Measurements from ENCODE around the gene MOB3C.

- TF ChIP-seq RAD21 (IDR thresholded peaks at IDR 0.05; ENCODE audit: low read length) (no peak), TEAD4 (IDR thresholded peaks at IDR 0.05; ENCODE audit: borderline replicate concordance, insufficient read depth) (no peak), CHD2 (IDR thresholded peaks at IDR 0.05; ENCODE audit: low read length, partially characterized antibody) (no peak), CTCF (IDR thresholded peaks at IDR 0.05) (no peak), SIN3A (IDR thresholded peaks at IDR 0.05; ENCODE audit: borderline replicate concordance, low read depth, low read length) (no peak), POLR2AphosphoS5 (IDR thresholded peaks at IDR 0.05; ENCODE audit: low read depth, low read length) (no peak), MAX (IDR thresholded peaks at IDR 0.05; ENCODE audit: low read depth) (no peak), TAF1 (IDR thresholded peaks at IDR 0.05; ENCODE audit: borderline replicate concordance, low read depth, low read length) (no peak), SMC3 (IDR thresholded peaks at IDR 0.05; ENCODE audit: low read depth, low read length) (no peak), EZH2phosphoT487 (IDR thresholded peaks at IDR 0.05; ENCODE audit: borderline replicate concordance, low read depth) (no peak), GABPA (IDR thresholded peaks at IDR 0.05; ENCODE audit: low read depth) (no peak), USF2 (IDR thresholded peaks at IDR 0.05; ENCODE audit: borderline replicate concordance, low read depth, low read length) (no peak), NFIC (IDR thresholded peaks at IDR 0.05; ENCODE audit: borderline replicate concordance) (no peak), ELF1 (IDR thresholded peaks at IDR 0.05) (no peak)
These were observed 31.0 kb upstream of the MOB3C start for GRCh38 chr1:46647611-46648010.
